ENCODE measurements around the gene ABCB9. TPM values are rescaled to one million over a fixed set of nuclear protein-coding genes. Genes with fewer than 3 reads are reported as not detected.
A peak's percentile ranks its signal among the peaks of the same experiment; 100 is the strongest.

Gene ABCB9
- total RNA-seq, 1 donor from 2014 or later: 11.6 TPM

DNA sequence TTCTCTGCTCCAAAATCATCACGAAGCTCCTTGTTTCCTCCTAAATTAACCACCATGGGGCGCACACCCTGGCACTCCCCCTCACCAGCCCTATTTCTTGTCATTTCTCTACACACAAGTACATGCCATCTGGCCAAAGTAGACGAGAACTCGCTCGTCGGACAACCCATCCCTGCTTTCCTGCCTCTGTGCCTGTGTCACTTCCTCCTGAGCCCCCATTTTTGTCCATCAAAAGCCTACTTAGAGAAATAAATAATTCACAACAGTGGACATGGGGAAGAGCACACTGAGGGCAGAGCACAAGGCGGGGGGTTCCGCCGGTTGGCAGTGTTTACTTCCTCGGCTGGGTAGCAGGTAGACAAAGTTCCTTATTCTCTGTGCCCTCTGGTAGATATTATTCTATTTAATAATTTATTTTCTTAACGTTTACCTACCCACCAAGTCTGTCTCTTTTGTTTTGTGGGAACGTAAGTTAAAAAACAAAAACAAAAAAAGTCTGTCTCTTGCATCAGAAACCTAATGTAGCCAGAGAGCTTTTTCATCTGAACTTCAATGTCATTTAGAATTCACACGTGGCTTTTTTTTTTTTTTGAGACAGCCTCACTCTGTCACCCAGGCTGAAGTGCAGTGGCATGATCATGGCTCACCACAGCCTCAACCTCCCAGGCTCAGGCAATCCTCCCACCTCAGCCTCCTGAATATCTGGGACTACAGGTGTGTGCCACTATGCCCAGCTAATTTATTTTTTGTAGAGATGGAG, 76.3 kb downstream of the ABCB9 start:
- DNase-seq (ENCODE audit: low read depth) (no peak), FAIRE-seq (no peak)
- H3K9me3 ChIP-seq (ENCODE audit: insufficient read depth, low read depth, low read length): no peaks in the 10 kb centered on the region
- H3K79me2 ChIP-seq (ENCODE audit: insufficient read depth, low read length): peaks cover 98% of the 10 kb centered on the region
- H3K4me2 ChIP-seq (ENCODE audit: low read length): no peak overlapping the region
- H3K4me3 Mint-ChIP-seq (ENCODE audit: unreplicated experiment): peak overlapping the region; percentile 21
- no peak overlapping the region for H3K9ac ChIP-seq (ENCODE audit: low read length)
- no peaks in the 10 kb centered on the region for H3K27me3 ChIP-seq (ENCODE audit: insufficient read depth, low read length)
- H3K4me1 ChIP-seq (ENCODE audit: insufficient read depth, low read length): peaks cover 72% of the 10 kb centered on the region
- no peak overlapping the region for H2AFZ ChIP-seq (ENCODE audit: low read depth, low read length)
- no peaks in the 10 kb centered on the region for H3K36me3 Mint-ChIP-seq (ENCODE audit: low read depth, unreplicated experiment)
- peak overlapping the region; percentile 19 for H3K27ac ChIP-seq (ENCODE audit: low read depth, low read length)
- peaks cover 51% of the 10 kb centered on the region for H4K20me1 ChIP-seq (ENCODE audit: insufficient read depth, low read length)
- no peaks in the 10 kb centered on the region for H3K9me3 Mint-ChIP-seq (ENCODE audit: unreplicated experiment)
- no peak overlapping the region for H3K27ac Mint-ChIP-seq (ENCODE audit: unreplicated experiment)
- no peak overlapping the region for H3K4me3 ChIP-seq (ENCODE audit: insufficient read depth, low read depth, low read length)
- H3K4me1 Mint-ChIP-seq (ENCODE audit: low read depth, unreplicated experiment): peaks cover 55% of the 10 kb centered on the region
- no peaks in the 10 kb centered on the region for H3K27me3 Mint-ChIP-seq (ENCODE audit: low read depth, unreplicated experiment)
- no peaks in the 10 kb centered on the region for H3K36me3 ChIP-seq (ENCODE audit: insufficient read depth, low read length)
- TF ChIP-seq EZH2 (IDR thresholded peaks at IDR 0.05; ENCODE audit: insufficient read depth, low read length): no peak
- TF ChIP-seq, protein P1, sequence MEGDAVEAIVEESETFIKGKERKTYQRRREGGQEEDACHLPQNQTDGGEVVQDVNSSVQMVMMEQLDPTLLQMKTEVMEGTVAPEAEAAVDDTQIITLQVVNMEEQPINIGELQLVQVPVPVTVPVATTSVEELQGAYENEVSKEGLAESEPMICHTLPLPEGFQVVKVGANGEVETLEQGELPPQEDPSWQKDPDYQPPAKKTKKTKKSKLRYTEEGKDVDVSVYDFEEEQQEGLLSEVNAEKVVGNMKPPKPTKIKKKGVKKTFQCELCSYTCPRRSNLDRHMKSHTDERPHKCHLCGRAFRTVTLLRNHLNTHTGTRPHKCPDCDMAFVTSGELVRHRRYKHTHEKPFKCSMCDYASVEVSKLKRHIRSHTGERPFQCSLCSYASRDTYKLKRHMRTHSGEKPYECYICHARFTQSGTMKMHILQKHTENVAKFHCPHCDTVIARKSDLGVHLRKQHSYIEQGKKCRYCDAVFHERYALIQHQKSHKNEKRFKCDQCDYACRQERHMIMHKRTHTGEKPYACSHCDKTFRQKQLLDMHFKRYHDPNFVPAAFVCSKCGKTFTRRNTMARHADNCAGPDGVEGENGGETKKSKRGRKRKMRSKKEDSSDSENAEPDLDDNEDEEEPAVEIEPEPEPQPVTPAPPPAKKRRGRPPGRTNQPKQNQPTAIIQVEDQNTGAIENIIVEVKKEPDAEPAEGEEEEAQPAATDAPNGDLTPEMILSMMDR (IDR thresholded peaks at IDR 0.05; ENCODE audit: insufficient read depth, low read depth, low read length): no peak

DNA sequence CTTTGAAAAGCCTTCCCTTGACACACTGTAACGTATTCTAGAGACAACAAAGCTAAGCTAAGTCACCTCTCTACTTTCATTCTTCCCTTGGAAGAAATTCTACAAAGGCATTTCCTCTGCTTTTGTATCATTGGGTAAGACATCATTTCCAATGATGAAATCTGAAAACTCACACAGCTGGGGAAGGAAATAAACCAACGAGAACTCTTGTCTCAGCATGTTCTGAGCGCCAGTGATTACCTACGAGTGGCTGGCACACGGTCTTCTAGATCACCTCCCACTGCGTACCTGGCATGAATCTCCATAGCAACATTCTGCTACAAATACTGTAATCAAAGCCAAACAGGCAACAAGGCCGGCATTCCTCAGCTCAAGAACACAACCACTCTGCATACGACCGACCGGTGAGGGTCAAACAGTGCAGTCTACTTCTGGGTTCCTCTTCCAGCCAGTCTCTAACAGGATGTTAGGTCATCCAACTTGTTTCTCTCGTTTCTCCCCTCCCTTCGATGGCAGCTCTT, 78.0 kb downstream of the ABCB9 start:
- DNase-seq (ENCODE audit: low read depth): peak; percentile 77
- H3K79me2 ChIP-seq (ENCODE audit: insufficient read depth, low read length): peaks cover 98% of the 10 kb centered on the region
- peak overlapping the region; percentile 63 for H3K9ac ChIP-seq (ENCODE audit: low read length)

More for the DNA sequence above, 78.0 kb downstream of the ABCB9 start:
- Mint-ChIP-seq H3K9me3 (ENCODE audit: unreplicated experiment) (no peaks in the 10 kb centered on the region), H3K27me3 (ENCODE audit: low read depth, unreplicated experiment) (no peaks in the 10 kb centered on the region), H3K4me1 (ENCODE audit: low read depth, unreplicated experiment) (peaks cover 60% of the 10 kb centered on the region), H3K4me3 (ENCODE audit: unreplicated experiment) (peak overlapping the region; percentile 37), H3K27ac (ENCODE audit: unreplicated experiment) (peak overlapping the region; percentile 96), H3K36me3 (ENCODE audit: low read depth, unreplicated experiment) (no peaks in the 10 kb centered on the region)
- Histone ChIP-seq H3K9me3 (ENCODE audit: insufficient read depth, low read depth, low read length) (no peaks in the 10 kb centered on the region), H2AFZ (ENCODE audit: low read depth, low read length) (peak overlapping the region; percentile 6), H4K20me1 (ENCODE audit: insufficient read depth, low read length) (peaks cover 52% of the 10 kb centered on the region), H3K4me1 (ENCODE audit: insufficient read depth, low read length) (peaks cover 61% of the 10 kb centered on the region), H3K4me2 (ENCODE audit: low read length) (peak overlapping the region; percentile 76), H3K27ac (ENCODE audit: low read depth, low read length) (peak overlapping the region; percentile 86), H3K4me3 (ENCODE audit: insufficient read depth, low read depth, low read length) (peak overlapping the region; percentile 1), H3K36me3 (ENCODE audit: insufficient read depth, low read length) (no peaks in the 10 kb centered on the region), H3K27me3 (ENCODE audit: insufficient read depth, low read length) (no peaks in the 10 kb centered on the region)
- FAIRE-seq: peak; percentile 41
- TF ChIP-seq, protein P1 (IDR thresholded peaks at IDR 0.05; ENCODE audit: insufficient read depth, low read depth, low read length): no peak
- no peak for TF ChIP-seq EZH2 (IDR thresholded peaks at IDR 0.05; ENCODE audit: insufficient read depth, low read length)
